Measurements from ENCODE around the gene GLYR1.

Gene GLYR1

DNA sequence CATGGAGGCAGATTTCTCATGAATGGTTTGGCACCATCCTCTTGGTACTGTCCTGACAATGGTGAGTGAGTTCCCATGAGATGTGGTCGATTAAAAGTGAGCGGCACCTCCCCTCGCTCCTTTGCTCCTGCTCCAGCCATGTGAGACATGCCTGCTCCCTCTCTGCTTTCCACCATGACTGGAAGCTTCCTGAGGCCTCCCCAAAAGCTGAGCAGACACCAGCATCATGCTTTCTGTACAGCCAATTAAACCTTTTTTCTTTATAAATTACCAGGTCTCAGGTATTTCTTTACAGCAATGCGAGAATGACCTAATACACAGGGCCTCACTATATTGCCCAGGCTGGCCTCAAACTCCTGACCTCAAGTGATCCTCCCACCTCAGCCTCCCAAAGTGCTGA lies 92.2 kb downstream of the GLYR1 start:
- no peaks in the 10 kb centered on the region for H3K4me1 ChIP-seq
- intact Hi-C loops (cut with DNase I; ENCODE audit: low total_unique reads) = no loop called here
- no peak for DNase-seq
- no peak overlapping the region for H3K4me3 ChIP-seq
- no peaks in the 10 kb centered on the region for H3K27me3 ChIP-seq
- no peak overlapping the region for H3K27ac ChIP-seq
- no peaks in the 10 kb centered on the region for H3K9me3 ChIP-seq
- peaks cover 72 to 100% (median 98%) of the 10 kb centered on the region in 3 donors for H3K36me3 ChIP-seq
- TF ChIP-seq, protein P1, sequence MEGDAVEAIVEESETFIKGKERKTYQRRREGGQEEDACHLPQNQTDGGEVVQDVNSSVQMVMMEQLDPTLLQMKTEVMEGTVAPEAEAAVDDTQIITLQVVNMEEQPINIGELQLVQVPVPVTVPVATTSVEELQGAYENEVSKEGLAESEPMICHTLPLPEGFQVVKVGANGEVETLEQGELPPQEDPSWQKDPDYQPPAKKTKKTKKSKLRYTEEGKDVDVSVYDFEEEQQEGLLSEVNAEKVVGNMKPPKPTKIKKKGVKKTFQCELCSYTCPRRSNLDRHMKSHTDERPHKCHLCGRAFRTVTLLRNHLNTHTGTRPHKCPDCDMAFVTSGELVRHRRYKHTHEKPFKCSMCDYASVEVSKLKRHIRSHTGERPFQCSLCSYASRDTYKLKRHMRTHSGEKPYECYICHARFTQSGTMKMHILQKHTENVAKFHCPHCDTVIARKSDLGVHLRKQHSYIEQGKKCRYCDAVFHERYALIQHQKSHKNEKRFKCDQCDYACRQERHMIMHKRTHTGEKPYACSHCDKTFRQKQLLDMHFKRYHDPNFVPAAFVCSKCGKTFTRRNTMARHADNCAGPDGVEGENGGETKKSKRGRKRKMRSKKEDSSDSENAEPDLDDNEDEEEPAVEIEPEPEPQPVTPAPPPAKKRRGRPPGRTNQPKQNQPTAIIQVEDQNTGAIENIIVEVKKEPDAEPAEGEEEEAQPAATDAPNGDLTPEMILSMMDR (IDR thresholded peaks at IDR 0.05) = no peak

DNA sequence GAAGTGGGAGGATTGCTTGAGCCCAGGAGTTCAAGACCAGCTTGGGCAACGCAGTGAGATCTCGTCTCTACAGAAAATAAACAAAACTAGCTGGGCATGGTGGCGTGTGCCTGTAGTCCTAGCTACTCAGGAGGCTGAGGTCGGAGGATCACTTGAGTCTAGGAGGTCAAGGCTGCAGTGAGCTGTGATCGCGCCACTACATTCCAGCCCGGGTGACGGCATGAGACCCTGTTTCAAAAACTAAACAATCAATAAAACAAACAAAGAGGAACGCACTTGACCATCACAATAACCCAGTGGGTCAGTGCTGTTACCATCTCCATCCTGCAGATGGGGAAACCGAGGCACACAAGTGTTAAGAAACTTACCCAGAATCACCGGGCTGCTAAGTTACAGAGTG lies 93.9 kb downstream of the GLYR1 start:
- H3K9me3 ChIP-seq = no peaks in the 10 kb centered on the region
- no peak for DNase-seq
- H3K27ac ChIP-seq = no peak overlapping the region
- intact Hi-C loops (cut with DNase I; ENCODE audit: low total_unique reads) = no loop called here
- peaks cover 57 to 100% (median 84%) of the 10 kb centered on the region in 3 donors for H3K36me3 ChIP-seq
- TF ChIP-seq, protein P1 (IDR thresholded peaks at IDR 0.05) = no peak
- no peaks in the 10 kb centered on the region for H3K27me3 ChIP-seq
- H3K4me3 ChIP-seq = no peak overlapping the region
- no peaks in the 10 kb centered on the region for H3K4me1 ChIP-seq
